Measurements from ENCODE around the gene CDH4.

- TF ChIP-seq CTCF (optimal IDR thresholded peaks at IDR 0.05 in 1 of 3, IDR thresholded peaks at IDR 0.05 in 1 of 3, conservative IDR thresholded peaks at IDR 0.05 in 1 of 3; ENCODE audit: extremely low read depth in 1 of 3, insufficient read depth in 2 of 3, low read length in 3 of 3) (no peak), EZH2 (IDR thresholded peaks at IDR 0.05; ENCODE audit: low read length) (no peak)
Measured at GRCh38 chr20:61433176-61433575, 181.1 kb downstream of the CDH4 start.

Measured in keratinocyte (primary cell).